ENCODE results near the gene OBSCN. TPM values are rescaled to one million over a fixed set of nuclear protein-coding genes. Genes with fewer than 3 reads are reported as not detected.

OBSCN gene
- total RNA-seq, 1 experiment from 2014 or later: 33.3 TPM

- WGBS (ENCODE audit: extremely low coverage, insufficient read length, low lambda C conversion rate): no CpG with 5 or more reads among the region's 4 CpGs
- Mint-ChIP-seq H3K27ac (no peak overlapping the region), H3K36me3 (ENCODE audit: insufficient read depth in 1 of 3, low read depth in 3 of 3) (no peaks in the 10 kb centered on the region; a peak in 1 of 7 replicates), H3K9me3 (no peaks in the 10 kb centered on the region), H3K4me1 (no peaks in the 10 kb centered on the region), H3K4me3 (no peak overlapping the region), H3K27me3 (ENCODE audit: low read depth) (no peaks in the 10 kb centered on the region; the same call in none of the 2 replicates)
- Histone ChIP-seq H3K56ac (ENCODE audit: insufficient read length, low read depth, low read length) (no peak overlapping the region), H3K18ac (ENCODE audit: insufficient read length, low read depth, low read length) (no peak overlapping the region), H3T11ph (ENCODE audit: low read length) (no peak overlapping the region), H2BK20ac (ENCODE audit: low read depth, low read length, poor library complexity, severe bottlenecking) (no peak overlapping the region), H2AK5ac (ENCODE audit: insufficient read length, low read length) (no peak overlapping the region), H3K27ac (ENCODE audit: insufficient read length, low read depth, low read length) (no peak overlapping the region), H3K4me2 (ENCODE audit: insufficient read depth, insufficient read length, low read length) (no peak overlapping the region), H3K14ac (ENCODE audit: insufficient read depth, low read length) (no peak overlapping the region; the same call in 1 of the 2 replicates), H2BK5ac (ENCODE audit: insufficient read length, low read length) (no peak overlapping the region), H3K9me3 (ENCODE audit: control insufficient read depth, low read depth, low read length) (no peaks in the 10 kb centered on the region), H3K23me2 (ENCODE audit: insufficient read length, low read depth, low read length, poor library complexity, severe bottlenecking) (no peaks in the 10 kb centered on the region), H3K4me1 (ENCODE audit: insufficient read depth, low read length) (no peaks in the 10 kb centered on the region), H2AFZ (ENCODE audit: low read length) (no peak overlapping the region), H2BK120ac (ENCODE audit: low read depth, low read length, poor library complexity, severe bottlenecking) (no peak overlapping the region), H3K79me2 (ENCODE audit: insufficient read depth, low read length) (0 out of 2 replicates have a peak, but pooled peaks cover 1% of the 10 kb centered on the region), H4K5ac (ENCODE audit: insufficient read length, low read depth, low read length) (no peak overlapping the region), H3K4ac (ENCODE audit: low read depth, low read length) (no peak overlapping the region), H3K9ac (ENCODE audit: extremely low read depth, insufficient read length, low read length) (no peak overlapping the region), H4K8ac (replicated peaks; ENCODE audit: insufficient read length, low read depth, low read length) (no peak overlapping the region), H3K79me1 (ENCODE audit: insufficient read depth, low read depth, low read length, poor library complexity, severe bottlenecking) (no peaks in the 10 kb centered on the region), H4K91ac (ENCODE audit: insufficient read length, low read depth, low read length) (no peak overlapping the region), H4K20me1 (ENCODE audit: control insufficient read depth, insufficient read depth, insufficient read length) (no peaks in the 10 kb centered on the region), H2BK12ac (ENCODE audit: insufficient read length, low read depth, low read length) (no peak overlapping the region), H3K27me3 (ENCODE audit: insufficient read depth, low read length) (no peaks in the 10 kb centered on the region), H3K23ac (ENCODE audit: insufficient read length, low read depth, low read length) (no peak overlapping the region), H2BK15ac (ENCODE audit: low read depth, low read length) (no peak overlapping the region)
- DNase-seq: no peak
- TF ChIP-seq, protein P1, sequence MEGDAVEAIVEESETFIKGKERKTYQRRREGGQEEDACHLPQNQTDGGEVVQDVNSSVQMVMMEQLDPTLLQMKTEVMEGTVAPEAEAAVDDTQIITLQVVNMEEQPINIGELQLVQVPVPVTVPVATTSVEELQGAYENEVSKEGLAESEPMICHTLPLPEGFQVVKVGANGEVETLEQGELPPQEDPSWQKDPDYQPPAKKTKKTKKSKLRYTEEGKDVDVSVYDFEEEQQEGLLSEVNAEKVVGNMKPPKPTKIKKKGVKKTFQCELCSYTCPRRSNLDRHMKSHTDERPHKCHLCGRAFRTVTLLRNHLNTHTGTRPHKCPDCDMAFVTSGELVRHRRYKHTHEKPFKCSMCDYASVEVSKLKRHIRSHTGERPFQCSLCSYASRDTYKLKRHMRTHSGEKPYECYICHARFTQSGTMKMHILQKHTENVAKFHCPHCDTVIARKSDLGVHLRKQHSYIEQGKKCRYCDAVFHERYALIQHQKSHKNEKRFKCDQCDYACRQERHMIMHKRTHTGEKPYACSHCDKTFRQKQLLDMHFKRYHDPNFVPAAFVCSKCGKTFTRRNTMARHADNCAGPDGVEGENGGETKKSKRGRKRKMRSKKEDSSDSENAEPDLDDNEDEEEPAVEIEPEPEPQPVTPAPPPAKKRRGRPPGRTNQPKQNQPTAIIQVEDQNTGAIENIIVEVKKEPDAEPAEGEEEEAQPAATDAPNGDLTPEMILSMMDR (conservative IDR thresholded peaks at IDR 0.05): no peak
Observed at GRCh38 chr1:228176024-228176395, 31.8 kb upstream of the OBSCN start.

Data from H9 (cell line).